ENCODE results near the gene BDH1. TPM values are rescaled to one million over a fixed set of nuclear protein-coding genes. Genes with fewer than 3 reads are reported as not detected.

BDH1 gene
- total RNA-seq, 2 donors from 2014 or later, result 2.3 to 9.1 TPM

DNA sequence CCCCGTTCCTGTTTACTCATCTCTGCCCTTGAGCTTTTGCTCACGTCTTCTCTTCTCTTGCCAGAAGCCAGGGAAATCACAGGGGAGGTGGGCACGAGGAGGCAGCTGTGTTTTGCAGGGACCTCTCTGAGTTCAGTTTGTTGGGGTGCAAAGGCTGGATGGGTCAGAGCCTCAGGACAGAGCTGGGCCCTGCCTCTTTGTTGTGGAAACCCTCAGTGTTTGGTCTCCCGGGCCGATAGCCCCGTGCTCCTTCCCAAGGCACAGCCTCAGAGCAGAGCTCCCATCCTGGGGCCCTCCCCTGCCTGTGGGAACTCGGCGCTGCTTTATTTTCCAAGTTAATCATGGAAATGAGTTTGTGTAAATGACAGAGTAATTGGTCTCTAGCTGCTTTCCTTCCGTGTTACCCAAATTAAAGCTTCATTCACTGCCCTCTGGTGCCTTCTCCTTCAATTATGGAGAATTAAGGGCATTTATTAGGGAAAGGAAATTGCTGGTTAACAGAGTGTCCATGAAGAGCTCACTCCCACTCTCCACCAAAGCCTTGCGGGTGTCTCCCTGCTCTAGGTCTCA is 40.9 kb downstream of the BDH1 start:
- Histone ChIP-seq H3K9me3 (no peaks in the 10 kb centered on the region), H3K27me3 (no peaks in the 10 kb centered on the region), H3K27ac (no peak overlapping the region), H3K36me3 (replicated peaks in 1 of 2; ENCODE audit: insufficient read depth in 1 of 2, low read depth in 2 of 2) (no peaks in the 10 kb centered on the region), H3K4me1 (peaks cover under 1% of the 10 kb centered on the region), H3K4me3 (no peak overlapping the region)
- intact Hi-C loops (cut with DNase I), result loop anchor here (5.0 kb wide), 1 partner anchor 263 kb away; no protein-coding TSS in a partner anchor
- ATAC-seq (no peak), DNase-seq (no peak)
- TF ChIP-seq, protein P1, sequence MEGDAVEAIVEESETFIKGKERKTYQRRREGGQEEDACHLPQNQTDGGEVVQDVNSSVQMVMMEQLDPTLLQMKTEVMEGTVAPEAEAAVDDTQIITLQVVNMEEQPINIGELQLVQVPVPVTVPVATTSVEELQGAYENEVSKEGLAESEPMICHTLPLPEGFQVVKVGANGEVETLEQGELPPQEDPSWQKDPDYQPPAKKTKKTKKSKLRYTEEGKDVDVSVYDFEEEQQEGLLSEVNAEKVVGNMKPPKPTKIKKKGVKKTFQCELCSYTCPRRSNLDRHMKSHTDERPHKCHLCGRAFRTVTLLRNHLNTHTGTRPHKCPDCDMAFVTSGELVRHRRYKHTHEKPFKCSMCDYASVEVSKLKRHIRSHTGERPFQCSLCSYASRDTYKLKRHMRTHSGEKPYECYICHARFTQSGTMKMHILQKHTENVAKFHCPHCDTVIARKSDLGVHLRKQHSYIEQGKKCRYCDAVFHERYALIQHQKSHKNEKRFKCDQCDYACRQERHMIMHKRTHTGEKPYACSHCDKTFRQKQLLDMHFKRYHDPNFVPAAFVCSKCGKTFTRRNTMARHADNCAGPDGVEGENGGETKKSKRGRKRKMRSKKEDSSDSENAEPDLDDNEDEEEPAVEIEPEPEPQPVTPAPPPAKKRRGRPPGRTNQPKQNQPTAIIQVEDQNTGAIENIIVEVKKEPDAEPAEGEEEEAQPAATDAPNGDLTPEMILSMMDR (IDR thresholded peaks at IDR 0.05), result no peak
- TF ChIP-seq POLR2A (IDR thresholded peaks at IDR 0.05), result no peak
- 80% methylated on average over 10 of the region's 10 CpGs for WGBS, 2 donors

DNA sequence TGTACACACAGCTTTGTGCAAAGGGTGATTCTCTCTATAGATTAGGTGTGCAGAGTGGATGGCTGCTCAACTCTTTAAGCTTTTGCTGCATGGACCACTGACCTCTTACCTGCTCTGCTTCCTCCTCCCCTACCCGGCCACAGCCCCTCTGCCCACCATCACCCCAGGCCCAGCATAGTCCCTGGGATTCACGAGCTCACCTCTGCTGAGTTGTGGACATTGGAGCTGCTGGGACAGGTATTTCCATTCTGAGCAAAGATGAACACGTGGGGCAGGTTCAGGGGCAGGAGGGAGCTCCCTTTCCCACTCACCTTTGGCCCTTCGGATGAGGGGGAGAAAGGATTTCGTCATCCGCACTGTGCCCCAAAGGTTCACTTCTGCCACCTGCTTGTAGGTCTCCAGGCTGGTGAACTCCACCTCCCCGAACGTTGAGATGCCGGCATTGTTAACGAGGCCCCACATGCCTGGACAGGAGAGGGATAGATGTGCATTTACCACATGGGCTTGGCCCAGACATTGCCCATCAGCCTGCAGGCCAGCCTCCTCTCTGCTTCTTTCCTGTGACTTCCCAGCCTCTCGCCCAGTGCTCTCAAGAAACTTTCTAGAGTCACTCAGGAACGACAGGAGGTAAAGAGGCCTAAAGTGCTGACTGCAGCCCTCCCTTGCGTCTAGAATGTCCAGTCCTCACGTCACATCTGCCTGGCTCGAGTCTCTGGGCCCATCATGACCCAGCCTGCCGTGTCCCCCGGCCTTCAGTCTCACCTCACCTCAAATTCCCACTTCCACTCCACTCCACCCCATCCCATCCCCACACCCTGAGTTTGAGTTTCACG is 41.6 kb downstream of the BDH1 start:
- Histone ChIP-seq H3K36me3 (replicated peaks in 1 of 2; ENCODE audit: insufficient read depth in 1 of 2, low read depth in 2 of 2) (no peaks in the 10 kb centered on the region), H3K27ac (no peak overlapping the region), H3K4me3 (no peak overlapping the region), H3K4me1 (peaks cover 5% of the 10 kb centered on the region), H3K27me3 (no peaks in the 10 kb centered on the region), H3K9me3 (no peaks in the 10 kb centered on the region)
- WGBS, 2 donors, result 86 to 90% methylated on average over 10 to 18 of the region's 18 CpGs
- intact Hi-C loops (cut with DNase I), result loop anchor here (5.0 kb wide), 1 partner anchor 262 kb away; no protein-coding TSS in a partner anchor
- ATAC-seq, result no peak
- no peak for DNase-seq
- no peak for TF ChIP-seq POLR2A (IDR thresholded peaks at IDR 0.05)
- TF ChIP-seq, protein P1 (IDR thresholded peaks at IDR 0.05), result no peak

- DNase-seq, result no peak
- ATAC-seq, result no peak
These were observed 42.8 kb downstream of the BDH1 start for GRCh38 chr3:197512691-197513571.

GRCh38 chr3:197511853-197512635 is 43.7 kb downstream of the BDH1 start:
- no peaks in the 10 kb centered on the region for H3K27me3 ChIP-seq
- no peak overlapping the region for H3K27ac ChIP-seq
- H3K4me1 ChIP-seq, result peaks cover 5% of the 10 kb centered on the region
- H3K4me3 ChIP-seq, result no peak overlapping the region
- WGBS, 2 donors, result 92 to 97% methylated on average over 21 to 33 of the region's 33 CpGs
- intact Hi-C loops (cut with DNase I), result loop anchor here (5.0 kb wide), 1 partner anchor 260 kb away; no protein-coding TSS in a partner anchor
- ATAC-seq (no peak), DNase-seq (no peak)
- H3K36me3 ChIP-seq (replicated peaks in 1 of 2; ENCODE audit: insufficient read depth in 1 of 2, low read depth in 2 of 2), result no peaks in the 10 kb centered on the region
- H3K9me3 ChIP-seq, result no peaks in the 10 kb centered on the region
- TF ChIP-seq POLR2A (IDR thresholded peaks at IDR 0.05), result no peak
- TF ChIP-seq, protein P1 (IDR thresholded peaks at IDR 0.05), result no peak

More at GRCh38 chr3:197512691-197513571, 42.8 kb downstream of the BDH1 start:
- no peaks in the 10 kb centered on the region for H3K36me3 ChIP-seq (replicated peaks in 1 of 2; ENCODE audit: insufficient read depth in 1 of 2, low read depth in 2 of 2)
- no peak overlapping the region for H3K27ac ChIP-seq
- 84 to 88% methylated on average over 7 to 18 of the region's 19 CpGs for WGBS, 2 donors
- no peaks in the 10 kb centered on the region for H3K27me3 ChIP-seq
- H3K4me3 ChIP-seq, result no peak overlapping the region
- no peak for TF ChIP-seq POLR2A (IDR thresholded peaks at IDR 0.05)
- TF ChIP-seq, protein P1 (IDR thresholded peaks at IDR 0.05), result no peak
- intact Hi-C loops (cut with DNase I), result loop anchor here (5.0 kb wide), 1 partner anchor 261 kb away; no protein-coding TSS in a partner anchor
- H3K4me1 ChIP-seq, result peaks cover 5% of the 10 kb centered on the region
- H3K9me3 ChIP-seq, result no peaks in the 10 kb centered on the region
